Liver (tissue), 9 donors: Measurements from ENCODE around the gene TMEM45A. TPM values are rescaled to one million over a fixed set of nuclear protein-coding genes. Genes with fewer than 3 reads are reported as not detected.
A peak's percentile ranks its signal among the peaks of the same experiment; 100 is the strongest.

ENCODE experiments used
- DNase-seq: peaks from one replicate; pipeline ENCODE4 v3.0.0-alpha.2; 2017; ENCODE audit warnings: low spot score
- H3K27ac ChIP-seq, 2 donors: one replicate each; pipeline ENCODE4 v1.7.0; 2013; ENCODE audit warnings: inconsistent platforms in 2 of 2, low read length in 2 of 2, control low read depth in 1 of 2, low read depth in 1 of 2, mild to moderate bottlenecking in 1 of 2
- H3K27me3 ChIP-seq, 4 donors: one replicate each; pipeline versions ENCODE4 v1.6.1 to v1.7.0; 2013; ENCODE audit warnings: low read length in 3 of 4, inconsistent platforms in 1 of 4, mild to moderate bottlenecking in 1 of 4, moderate library complexity in 1 of 4; ENCODE audit not compliant: control insufficient read depth in 4 of 4, insufficient read depth in 4 of 4
- H3K36me3 ChIP-seq, 4 donors: one replicate each; pipeline versions ENCODE4 v1.6.1 to v1.7.0; 2013; ENCODE audit warnings: low read length in 3 of 4, mild to moderate bottlenecking in 3 of 4, low read depth in 1 of 4, moderate library complexity in 1 of 4; ENCODE audit not compliant: control insufficient read depth in 4 of 4, insufficient read depth in 3 of 4
- H3K4me1 ChIP-seq, 4 donors: one replicate each; pipeline versions ENCODE4 v1.6.1 to v1.7.0; 2013; ENCODE audit warnings: low read length in 3 of 4, mild to moderate bottlenecking in 3 of 4, moderate library complexity in 1 of 4; ENCODE audit not compliant: control insufficient read depth in 4 of 4, insufficient read depth in 4 of 4
- H3K4me3 ChIP-seq, 3 donors: one replicate each; pipeline versions ENCODE4 v1.6.1 to v1.7.0; 2013; ENCODE audit warnings: low read length in 3 of 3, control low read depth in 1 of 3, low read depth in 1 of 3, mild to moderate bottlenecking in 1 of 3
- H3K9ac ChIP-seq, 2 donors: one replicate each; pipeline ENCODE4 v1.7.0; 2013; ENCODE audit warnings: low read length in 2 of 2, mild to moderate bottlenecking in 2 of 2, moderate library complexity in 2 of 2, control low read depth in 1 of 2, low read depth in 1 of 2
- H3K9me3 ChIP-seq, 4 donors: one replicate each; pipeline versions ENCODE4 v1.6.1 to v1.7.0; 2013; ENCODE audit warnings: low read length in 3 of 4; ENCODE audit not compliant: control insufficient read depth in 4 of 4
- CTCF ChIP-seq: fragments of 150-350 bp; IDR thresholded peaks from 2 replicates; pipeline ENCODE4 v1.5.1; 2017; ENCODE audit warnings: improper control_type of control experiment, low read depth, low read length; ENCODE audit not compliant: missing input control
- EGR1 ChIP-seq, 2 donors: IDR thresholded peaks; 2 replicates each; pipeline ENCODE4 v1.6.1; 2016 to 2018; ENCODE audit warnings: antibody characterized with exemption in 2 of 2, low read depth in 2 of 2
- FOXA1 ChIP-seq: IDR thresholded peaks from 2 replicates; pipeline ENCODE4 v1.6.1; 2016; ENCODE audit warnings: antibody characterized with exemption
- FOXA2 ChIP-seq: IDR thresholded peaks from 2 replicates; pipeline ENCODE4 v1.6.1; 2016; ENCODE audit warnings: antibody characterized with exemption
- HNF4A ChIP-seq, 2 donors: conservative IDR thresholded peaks; 2 replicates each; pipeline ENCODE4 v1.6.1; 2016; ENCODE audit warnings: antibody characterized with exemption in 2 of 2, mild to moderate bottlenecking in 2 of 2
- HNF4G ChIP-seq: IDR thresholded peaks from 2 replicates; pipeline ENCODE4 v1.6.1; 2016; ENCODE audit warnings: antibody characterized with exemption
- JUND ChIP-seq, 2 donors: IDR thresholded peaks; 2 replicates each; pipeline ENCODE4 v1.6.1; 2016; ENCODE audit warnings: antibody characterized with exemption in 2 of 2
- MAX ChIP-seq: IDR thresholded peaks from 2 replicates; pipeline ENCODE4 v1.6.1; 2016; ENCODE audit warnings: antibody characterized with exemption
- NR2F2 ChIP-seq: IDR thresholded peaks from 2 replicates; pipeline ENCODE4 v1.6.1; 2016; ENCODE audit warnings: antibody characterized with exemption
- RAD21 ChIP-seq, 2 donors: IDR thresholded peaks; 2 replicates each; pipeline ENCODE4 v1.6.1; 2016; ENCODE audit warnings: antibody characterized with exemption in 2 of 2, mild to moderate bottlenecking in 2 of 2
- RXRA ChIP-seq, 2 donors: IDR thresholded peaks; 2 replicates each; pipeline ENCODE4 v1.6.1; 2017 to 2018; ENCODE audit warnings: antibody characterized with exemption in 2 of 2, mild to moderate bottlenecking in 1 of 2
- SP1 ChIP-seq: IDR thresholded peaks from 2 replicates; pipeline ENCODE4 v1.6.1; 2018; ENCODE audit warnings: antibody characterized with exemption, mild to moderate bottlenecking
- TAF1 ChIP-seq: conservative IDR thresholded peaks from 2 replicates; pipeline ENCODE4 v1.6.1; 2016; ENCODE audit warnings: antibody characterized with exemption, mild to moderate bottlenecking
- YY1 ChIP-seq: IDR thresholded peaks from 2 replicates; pipeline ENCODE4 v1.6.1; 2016; ENCODE audit warnings: antibody characterized with exemption, mild to moderate bottlenecking
- WGBS: extraction: QIAGEN DNeasy Blood & Tissue Kit; methylation state at CpG from one replicate; pipeline ENCODE4 v1.1.7; 2013; 5-methylcytosine and 5-hydroxymethylcytosine counted together
- polyA plus RNA-seq, 2 donors: library from polyadenylated mRNA; stranded (reverse) in 1 of 2; unstranded in 1 of 2; fragments of 200-250 nt in 1 of 2; fragments of >200 nt in 1 of 2; fragmentation: Nextera tagmentation in 1 of 2; extraction: Ambion mirVana in 1 of 2; gene quantifications; one replicate each; pipeline versions ENCODE4 v1.2.1 to v1.2.3, GENCODE V29; 2013 to 2015
- total RNA-seq, 2 donors: library from RNA; depleted of rRNA; stranded (reverse); fragments of >200 nt; gene quantifications; one replicate each; pipeline ENCODE4 v1.2.3, GENCODE V29; 2014
- TF ChIP-seq, protein P1 (sequence below): IDR thresholded peaks from 2 replicates; pipeline ENCODE4 v1.6.1; 2016; ENCODE audit warnings: antibody characterized with exemption, mild to moderate bottlenecking
- TF ChIP-seq, protein P2 (sequence below): IDR thresholded peaks from 2 replicates; pipeline ENCODE4 v1.6.1; 2016; ENCODE audit warnings: antibody characterized with exemption
- TF ChIP-seq, protein P3 (sequence below): IDR thresholded peaks from 2 replicates; pipeline ENCODE4 v1.6.1; 2016; ENCODE audit warnings: antibody characterized with exemption
- donor health status: healthy.
- donor health status: healthy.
- donor health status: healthy.
- donor health status: healthy.
- donor health status: healthy.

TMEM45A gene
- total and polyA plus RNA-seq, 4 donors = 7.1 to 65.8 (median 45.1) TPM

GRCh38 chr3:100560426-100560825 is 68.0 kb downstream of the TMEM45A start:
- TF ChIP-seq, protein P1, sequence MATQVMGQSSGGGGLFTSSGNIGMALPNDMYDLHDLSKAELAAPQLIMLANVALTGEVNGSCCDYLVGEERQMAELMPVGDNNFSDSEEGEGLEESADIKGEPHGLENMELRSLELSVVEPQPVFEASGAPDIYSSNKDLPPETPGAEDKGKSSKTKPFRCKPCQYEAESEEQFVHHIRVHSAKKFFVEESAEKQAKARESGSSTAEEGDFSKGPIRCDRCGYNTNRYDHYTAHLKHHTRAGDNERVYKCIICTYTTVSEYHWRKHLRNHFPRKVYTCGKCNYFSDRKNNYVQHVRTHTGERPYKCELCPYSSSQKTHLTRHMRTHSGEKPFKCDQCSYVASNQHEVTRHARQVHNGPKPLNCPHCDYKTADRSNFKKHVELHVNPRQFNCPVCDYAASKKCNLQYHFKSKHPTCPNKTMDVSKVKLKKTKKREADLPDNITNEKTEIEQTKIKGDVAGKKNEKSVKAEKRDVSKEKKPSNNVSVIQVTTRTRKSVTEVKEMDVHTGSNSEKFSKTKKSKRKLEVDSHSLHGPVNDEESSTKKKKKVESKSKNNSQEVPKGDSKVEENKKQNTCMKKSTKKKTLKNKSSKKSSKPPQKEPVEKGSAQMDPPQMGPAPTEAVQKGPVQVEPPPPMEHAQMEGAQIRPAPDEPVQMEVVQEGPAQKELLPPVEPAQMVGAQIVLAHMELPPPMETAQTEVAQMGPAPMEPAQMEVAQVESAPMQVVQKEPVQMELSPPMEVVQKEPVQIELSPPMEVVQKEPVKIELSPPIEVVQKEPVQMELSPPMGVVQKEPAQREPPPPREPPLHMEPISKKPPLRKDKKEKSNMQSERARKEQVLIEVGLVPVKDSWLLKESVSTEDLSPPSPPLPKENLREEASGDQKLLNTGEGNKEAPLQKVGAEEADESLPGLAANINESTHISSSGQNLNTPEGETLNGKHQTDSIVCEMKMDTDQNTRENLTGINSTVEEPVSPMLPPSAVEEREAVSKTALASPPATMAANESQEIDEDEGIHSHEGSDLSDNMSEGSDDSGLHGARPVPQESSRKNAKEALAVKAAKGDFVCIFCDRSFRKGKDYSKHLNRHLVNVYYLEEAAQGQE = no peak
- no peak for TF ChIP-seq HNF4A (conservative IDR thresholded peaks at IDR 0.05)
- no peak for TF ChIP-seq CTCF
- TF ChIP-seq, protein P2, sequence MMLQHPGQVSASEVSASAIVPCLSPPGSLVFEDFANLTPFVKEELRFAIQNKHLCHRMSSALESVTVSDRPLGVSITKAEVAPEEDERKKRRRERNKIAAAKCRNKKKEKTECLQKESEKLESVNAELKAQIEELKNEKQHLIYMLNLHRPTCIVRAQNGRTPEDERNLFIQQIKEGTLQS = no peak
- no peak for TF ChIP-seq RXRA (IDR thresholded peaks at IDR 0.05)
- no peak for TF ChIP-seq NR2F2
- TF ChIP-seq SP1 = no peak
- TF ChIP-seq HNF4G = no peak
- no peak for TF ChIP-seq JUND (IDR thresholded peaks at IDR 0.05)
- TF ChIP-seq, protein P3, sequence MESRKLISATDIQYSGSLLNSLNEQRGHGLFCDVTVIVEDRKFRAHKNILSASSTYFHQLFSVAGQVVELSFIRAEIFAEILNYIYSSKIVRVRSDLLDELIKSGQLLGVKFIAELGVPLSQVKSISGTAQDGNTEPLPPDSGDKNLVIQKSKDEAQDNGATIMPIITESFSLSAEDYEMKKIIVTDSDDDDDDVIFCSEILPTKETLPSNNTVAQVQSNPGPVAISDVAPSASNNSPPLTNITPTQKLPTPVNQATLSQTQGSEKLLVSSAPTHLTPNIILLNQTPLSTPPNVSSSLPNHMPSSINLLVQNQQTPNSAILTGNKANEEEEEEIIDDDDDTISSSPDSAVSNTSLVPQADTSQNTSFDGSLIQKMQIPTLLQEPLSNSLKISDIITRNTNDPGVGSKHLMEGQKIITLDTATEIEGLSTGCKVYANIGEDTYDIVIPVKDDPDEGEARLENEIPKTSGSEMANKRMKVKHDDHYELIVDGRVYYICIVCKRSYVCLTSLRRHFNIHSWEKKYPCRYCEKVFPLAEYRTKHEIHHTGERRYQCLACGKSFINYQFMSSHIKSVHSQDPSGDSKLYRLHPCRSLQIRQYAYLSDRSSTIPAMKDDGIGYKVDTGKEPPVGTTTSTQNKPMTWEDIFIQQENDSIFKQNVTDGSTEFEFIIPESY = no peak
- TF ChIP-seq MAX = no peak
- no peak for TF ChIP-seq FOXA1
- no peak for TF ChIP-seq FOXA2
- TF ChIP-seq TAF1 = no peak
- no peak for TF ChIP-seq EGR1 (IDR thresholded peaks at IDR 0.05; ENCODE audit: low read depth in 2 of 2)
- TF ChIP-seq RAD21 (IDR thresholded peaks at IDR 0.05) = no peak
- TF ChIP-seq YY1 = no peak
- H3K27ac ChIP-seq = peak overlapping the region; percentile 53 to 95
- peaks cover 0 to 6% (median 2%) of the 10 kb centered on the region in 4 donors for H3K36me3 ChIP-seq
- H3K9me3 ChIP-seq = no peaks in the 10 kb centered on the region
- H3K9ac ChIP-seq = no peak overlapping the region
- H3K4me1 ChIP-seq = peaks cover 4 to 17% (median 7%) of the 10 kb centered on the region in 4 donors
- 90% methylated on average over 4 of the region's 4 CpGs for WGBS
- DNase-seq = no peak
- no peaks in the 10 kb centered on the region for H3K27me3 ChIP-seq
- H3K4me3 ChIP-seq = no peak overlapping the region
